Measurements from ENCODE around the gene ARL14.

The ARL14 gene

GRCh38 chr3:160676547-160677303, at the start of gene ARL14:
Gene ARL14 (plus strand): TSS chr3:160677160. CDS start chr3:160677347, 187 bp downstream.
- no peak for DNase-seq

DNA sequence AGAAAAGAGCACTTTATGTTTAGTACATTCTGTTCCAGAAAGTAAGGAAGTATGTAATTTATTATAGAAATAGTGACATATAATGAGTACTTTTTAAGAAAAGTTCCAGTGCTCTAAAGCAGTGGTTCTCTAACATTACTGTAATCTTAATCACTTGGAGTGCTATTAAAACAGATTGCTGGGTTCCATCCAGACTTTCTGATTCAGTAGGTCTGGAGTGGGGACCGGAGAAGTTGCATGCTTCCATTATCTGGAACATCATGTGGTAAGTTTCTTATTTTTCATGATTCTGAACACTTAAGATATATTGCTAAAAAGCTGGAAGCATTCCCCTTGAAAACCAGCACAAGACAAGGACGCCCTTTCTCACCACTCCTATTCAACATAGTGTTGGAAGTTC, 47.5 kb upstream of the ARL14 start:
- no peak for DNase-seq

DNA sequence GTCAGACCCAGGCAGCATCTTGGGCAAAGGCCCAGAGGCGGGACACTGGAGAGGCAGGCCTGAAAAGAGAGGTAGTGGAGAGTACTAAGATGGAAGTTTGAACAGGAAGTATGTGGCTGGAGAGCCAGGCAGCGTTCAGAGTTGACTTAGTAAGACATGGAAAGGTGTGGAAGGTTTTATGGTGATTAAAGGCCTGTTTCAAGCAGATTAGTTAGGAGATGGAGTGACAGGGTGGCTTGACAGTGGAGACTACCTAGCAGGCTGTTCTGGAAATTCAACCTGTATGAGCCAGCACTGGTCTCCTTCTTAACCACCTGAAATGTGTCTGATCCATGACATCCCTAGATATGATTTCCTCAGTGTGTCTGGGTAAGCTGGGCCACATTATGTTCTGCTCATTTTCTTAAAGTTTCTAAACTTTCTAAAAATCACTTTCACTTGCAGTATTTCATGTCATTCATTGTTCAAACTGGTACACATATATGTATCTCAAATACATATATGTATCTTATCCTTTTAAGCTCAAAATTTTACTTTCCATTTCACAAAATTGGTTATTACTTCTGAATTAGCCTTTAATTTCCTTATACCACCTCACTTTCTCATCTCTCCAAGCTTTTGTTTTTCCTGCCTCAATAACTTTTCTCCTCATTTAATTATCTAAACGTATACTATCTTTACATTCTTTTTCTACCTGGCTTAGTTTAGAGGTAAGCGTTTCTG, 43.4 kb upstream of the ARL14 start:
- no peak for DNase-seq

DNA sequence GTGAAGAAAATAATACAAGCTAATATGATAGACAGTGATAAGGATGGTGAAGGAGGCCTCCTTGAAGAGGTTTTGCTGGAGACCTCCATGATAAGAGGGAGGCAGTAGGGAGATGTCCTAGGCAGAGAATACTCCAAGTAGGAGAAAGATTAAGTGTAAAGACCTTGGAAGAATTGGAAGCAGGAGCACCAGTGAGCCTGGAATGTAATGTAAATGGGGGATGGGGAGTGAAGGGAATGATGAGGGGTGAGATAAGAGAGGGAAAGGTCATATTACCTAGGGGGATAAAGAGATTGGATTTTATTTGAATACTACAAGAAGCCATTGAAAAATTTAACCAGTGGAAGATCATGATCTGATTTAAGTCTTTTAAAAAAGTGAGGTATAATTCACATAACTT, 41.7 kb upstream of the ARL14 start:
- no peak for DNase-seq

DNA sequence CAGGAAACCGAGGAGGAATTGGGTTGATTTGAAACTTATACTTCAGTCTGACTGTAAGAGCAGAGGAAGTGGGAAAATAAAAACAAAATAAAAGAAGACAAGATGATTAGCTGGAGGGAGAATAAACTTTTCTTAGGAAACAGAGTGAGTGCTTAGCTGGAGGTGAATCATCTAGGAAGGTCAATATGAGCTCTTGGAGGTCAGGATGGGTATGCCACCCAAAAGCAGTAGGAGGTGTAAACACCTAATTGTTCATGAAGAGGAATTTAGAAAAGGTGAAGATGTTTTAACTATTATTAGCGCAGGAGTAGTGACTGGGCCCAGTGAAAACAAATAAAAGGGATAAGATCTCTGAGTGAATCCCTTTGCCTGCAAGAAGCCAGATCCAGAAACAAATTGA, 39.9 kb upstream of the ARL14 start:
- no peak for DNase-seq

DNA sequence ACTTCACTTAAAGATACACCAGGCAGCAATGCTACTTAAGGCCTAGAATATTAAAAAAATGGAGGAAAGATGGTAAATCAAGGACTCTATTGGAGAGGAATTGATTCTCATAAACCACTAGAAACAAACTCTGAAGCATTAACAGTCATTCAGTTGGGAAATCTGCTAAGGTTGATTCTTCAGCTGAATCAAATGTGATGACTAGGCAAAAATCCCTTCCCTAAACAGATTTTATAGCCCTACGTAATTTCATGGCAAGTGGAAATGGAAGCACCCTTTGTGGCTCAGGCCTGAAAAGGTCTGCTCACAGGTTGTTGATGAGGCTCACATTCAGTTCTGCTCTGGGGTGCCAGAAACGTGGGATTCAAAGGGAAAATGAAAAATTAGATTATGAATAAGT, 38.8 kb upstream of the ARL14 start:
- DNase-seq: no peak

GRCh38 chr3:160641665-160642309, 35.2 kb upstream of the ARL14 start:
- DNase-seq: no peak

- no peak for DNase-seq
Observed at GRCh38 chr3:160643994-160644393, 33.0 kb upstream of the ARL14 start.

- DNase-seq: no peak
Observed at GRCh38 chr3:160644491-160644890, 32.5 kb upstream of the ARL14 start.

- no peak for DNase-seq
Observed at GRCh38 chr3:160648701-160649100, 28.3 kb upstream of the ARL14 start.

DNA sequence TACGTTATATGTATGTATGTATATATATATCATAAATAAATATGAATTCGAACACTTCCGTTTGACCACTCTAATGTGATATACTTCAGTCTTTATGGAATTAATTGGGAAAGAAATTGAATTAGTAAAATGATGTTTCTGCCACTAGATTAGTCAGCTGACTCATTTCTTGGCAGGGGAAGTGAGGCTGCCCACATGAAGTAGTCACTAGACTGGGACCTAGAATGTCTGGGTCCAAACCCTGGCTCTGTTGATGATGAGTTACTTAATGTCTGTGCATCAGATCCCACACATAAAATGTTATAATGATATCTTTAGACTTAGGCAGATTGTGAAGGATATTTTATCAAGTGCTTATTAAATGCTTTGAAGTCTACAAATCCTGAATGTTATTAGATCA, 27.4 kb upstream of the ARL14 start:
- no peak for DNase-seq

- DNase-seq: no peak
Observed at GRCh38 chr3:160653512-160653911, 23.4 kb upstream of the ARL14 start.

GRCh38 chr3:160660902-160661301, 16.1 kb upstream of the ARL14 start:
- DNase-seq: no peak

DNA sequence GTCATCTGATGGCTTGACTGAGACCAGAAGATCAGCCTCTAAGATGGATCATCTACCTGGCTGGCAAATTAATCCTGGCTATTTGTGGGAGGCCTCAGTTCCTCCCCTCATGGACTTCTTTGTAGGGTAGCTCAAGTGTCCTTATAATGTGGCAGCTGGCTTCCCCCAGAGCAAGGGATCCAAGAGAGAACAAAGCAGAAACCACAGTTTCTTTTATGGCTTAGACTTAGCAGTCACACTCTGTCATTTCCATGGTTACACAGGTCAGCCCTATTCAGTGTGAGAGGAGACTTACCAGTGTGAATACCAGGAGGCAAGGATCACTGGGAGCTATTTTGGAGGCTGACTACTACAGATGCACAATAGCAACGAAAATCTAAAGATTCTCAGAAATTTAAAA, 15.3 kb upstream of the ARL14 start:
- no peak for DNase-seq

DNA sequence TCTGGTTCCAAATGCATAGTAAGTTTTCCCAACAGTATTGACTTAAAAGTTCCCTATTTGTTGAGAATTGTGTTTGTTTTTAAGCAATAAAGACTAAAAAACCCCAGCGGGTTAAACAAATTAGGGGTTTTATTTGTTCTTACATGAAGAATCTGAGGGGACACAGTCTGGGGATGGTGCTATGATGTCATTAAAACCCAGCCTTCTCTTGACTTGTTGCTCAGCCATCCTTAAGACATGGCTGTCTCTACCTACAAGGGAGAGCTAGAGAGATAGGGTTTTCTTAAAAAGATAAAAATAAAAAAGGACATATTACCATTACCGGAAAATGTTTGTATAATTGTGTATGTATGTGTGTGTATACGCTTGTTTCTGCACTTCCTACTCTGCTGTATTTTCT, 11.7 kb upstream of the ARL14 start:
- no peak for DNase-seq

DNA sequence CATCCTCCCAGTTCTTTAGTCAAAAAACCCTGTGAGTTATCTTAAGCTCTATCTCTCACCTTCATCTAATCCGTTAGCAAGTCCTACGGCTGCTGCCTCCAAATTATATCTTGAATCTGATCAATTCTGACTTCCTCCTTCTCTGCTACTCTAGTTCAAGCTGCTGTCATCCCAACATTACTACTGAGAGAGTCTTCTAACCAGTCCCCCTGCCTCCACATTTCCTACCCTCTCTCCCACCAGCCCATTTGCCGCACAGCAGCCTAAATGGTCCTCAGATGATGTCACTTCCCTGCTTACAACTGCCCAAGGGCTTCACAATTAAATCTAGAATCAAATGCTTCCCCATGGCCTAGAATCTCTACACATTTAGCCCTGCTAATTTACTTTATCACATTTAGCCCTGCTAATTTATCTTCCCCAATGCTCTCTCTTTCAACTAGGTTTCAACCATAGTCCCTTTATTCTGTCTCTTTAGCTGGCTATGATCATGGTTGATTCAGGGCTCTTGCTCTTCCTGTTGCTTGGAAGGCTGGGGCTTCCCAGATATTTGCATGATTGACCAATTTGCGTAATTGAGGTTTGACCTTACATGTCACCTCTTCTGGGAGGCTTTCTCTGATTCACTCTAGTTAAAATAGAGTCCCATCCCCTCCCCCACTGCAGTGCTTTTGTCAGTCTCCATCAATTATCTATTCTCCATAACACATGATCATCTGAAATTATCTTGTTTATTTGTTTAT, 11.0 kb upstream of the ARL14 start:
- DNase-seq: no peak

DNA sequence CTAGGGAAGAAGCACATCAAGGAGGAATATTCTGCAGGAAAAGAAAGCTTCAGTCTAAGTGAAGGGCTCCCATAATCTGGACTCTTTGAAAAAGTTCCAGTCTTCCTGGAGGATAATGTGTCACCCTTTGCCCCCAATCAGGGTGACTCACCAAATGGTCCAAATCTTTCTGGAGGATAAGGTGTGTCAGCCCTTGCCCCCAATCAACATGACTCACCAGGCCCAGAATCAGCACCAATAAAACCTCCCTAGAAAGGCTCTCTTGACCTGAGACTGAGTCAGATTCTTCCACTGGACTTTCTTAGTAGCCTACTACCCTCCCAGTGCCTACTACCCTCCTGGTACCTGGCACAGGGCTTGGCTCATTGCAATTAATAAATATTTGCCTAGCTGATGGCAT, 9.5 kb upstream of the ARL14 start:
- no peak for DNase-seq

DNA sequence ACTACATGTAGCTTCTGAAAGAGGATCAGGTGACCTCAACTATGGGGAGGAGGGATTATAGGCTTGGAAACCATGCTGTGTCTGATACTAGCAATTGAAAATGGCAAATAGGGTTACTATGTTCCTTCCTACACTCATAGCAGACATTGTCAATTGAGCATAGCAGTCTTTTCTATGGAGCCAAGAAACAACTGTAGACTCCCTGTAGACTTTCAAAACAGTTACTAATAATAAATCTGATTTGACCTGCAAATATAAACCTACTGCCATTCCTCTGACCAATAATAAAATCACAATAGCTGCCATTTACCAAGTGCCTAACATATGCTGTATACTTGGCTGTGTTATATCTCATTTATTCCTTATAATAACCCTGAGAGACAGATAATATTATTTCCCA, 8.5 kb upstream of the ARL14 start:
- no peak for DNase-seq

DNA sequence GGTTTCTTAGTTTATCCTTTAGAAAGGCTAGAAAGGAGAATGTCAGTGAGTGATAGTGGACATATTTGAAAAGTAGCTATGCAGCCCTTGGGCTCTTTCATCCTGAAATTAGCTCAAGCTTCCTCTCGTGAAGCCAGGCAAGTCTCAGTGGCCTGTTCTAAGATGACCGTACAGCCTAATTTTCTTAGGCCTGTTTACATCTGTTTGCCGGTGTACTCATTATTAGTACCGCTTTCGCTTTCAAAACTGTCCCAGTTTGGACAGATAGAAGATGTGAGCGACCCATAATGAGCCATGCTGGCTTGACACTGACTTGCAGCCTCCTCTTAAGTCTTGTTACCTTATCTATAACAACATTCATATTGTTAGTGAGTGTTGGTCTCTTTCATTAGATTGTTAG, 5.7 kb upstream of the ARL14 start:
- no peak for DNase-seq

DNA sequence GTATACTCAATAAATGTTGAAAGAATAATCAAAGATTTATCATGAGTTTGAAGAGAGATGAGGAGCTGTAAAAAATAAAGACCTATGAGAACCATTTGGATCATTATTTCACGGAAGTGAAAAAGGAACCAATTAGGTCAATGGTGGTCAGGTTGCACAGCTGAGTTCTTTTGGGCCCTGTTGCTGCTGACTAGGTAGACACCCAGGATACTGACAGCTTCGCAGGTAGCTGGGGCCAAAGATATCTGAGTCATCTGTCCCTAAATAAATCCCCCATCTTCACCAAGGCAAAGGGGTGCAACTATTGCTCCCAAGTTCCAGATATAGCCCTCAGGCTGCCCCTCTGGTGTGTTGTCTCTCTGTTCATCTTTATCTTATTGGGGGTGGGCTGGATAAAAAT, 5.0 kb upstream of the ARL14 start:
- DNase-seq: no peak

- no peak for DNase-seq
Observed at GRCh38 chr3:160673188-160673587, 3.8 kb upstream of the ARL14 start.

DNA sequence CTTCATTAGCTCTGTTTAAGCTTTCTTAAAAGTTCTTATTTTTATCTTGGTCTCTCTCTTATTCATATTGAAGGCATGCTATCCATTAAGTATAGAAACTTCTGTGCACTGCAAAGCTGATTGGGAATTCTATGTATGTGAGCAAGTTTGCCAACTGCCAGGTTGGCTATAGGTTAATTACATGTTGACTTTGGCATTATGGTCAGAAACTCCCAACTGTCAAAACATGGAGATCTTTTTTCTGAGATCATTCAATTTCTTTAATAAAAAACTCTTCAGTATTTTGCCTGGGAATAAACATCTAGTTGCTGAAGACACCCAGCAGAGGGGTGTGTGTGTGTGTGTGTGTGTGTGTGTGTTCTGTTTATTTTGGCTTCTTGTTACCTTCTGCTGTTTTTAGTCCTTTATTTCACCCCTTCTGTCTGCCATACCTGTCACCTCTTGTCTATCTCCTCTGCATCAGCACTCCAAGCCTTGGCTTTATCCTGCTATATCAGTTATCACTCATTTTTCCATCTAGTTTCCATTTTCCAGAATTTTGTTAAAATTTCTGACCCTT, 1.3 kb upstream of the ARL14 start:
- DNase-seq: no peak

GRCh38 chr3:160677459-160677881, 510 bp downstream of the ARL14 start:
- no peak for DNase-seq
